Karpas-422 (cell line): ENCODE data around the gene DPYD. TPM values are rescaled to one million over a fixed set of nuclear protein-coding genes. Genes with fewer than 3 reads are reported as not detected.
A peak's percentile ranks its signal among the peaks of the same experiment; 100 is the strongest.

Experiments
- DNase-seq: peaks from one replicate; pipeline ENCODE4 v3.0.0-alpha.2; 2015
- H2AFZ ChIP-seq: fragments of 200-600 bp; sonication (generic); 2 replicates; pipeline ENCODE4 v1.6.1; 2014; ENCODE audit warnings: antibody characterized with exemption, low read length, mixed read lengths
- H3K27ac ChIP-seq: fragments of 200-600 bp; sonication (generic); 2 replicates; pipeline ENCODE4 v1.5.1; 2014; ENCODE audit warnings: mild to moderate bottlenecking, low read length, moderate library complexity
- H3K27me3 ChIP-seq: fragments of 200-600 bp; sonication (generic); 2 replicates; pipeline ENCODE4 v1.6.1; 2014; ENCODE audit warnings: low read length, mixed read lengths
- H3K36me3 ChIP-seq: fragments of 200-600 bp; sonication (generic); 2 replicates; pipeline ENCODE4 v1.6.1; 2014; ENCODE audit warnings: low read length, mixed read lengths; ENCODE audit not compliant: insufficient read depth
- H3K4me1 ChIP-seq: fragments of 200-600 bp; sonication (generic); 2 replicates; pipeline ENCODE4 v1.6.1; 2014; ENCODE audit warnings: mild to moderate bottlenecking, low read length, mixed read lengths
- H3K4me2 ChIP-seq: fragments of 200-600 bp; sonication (generic); 2 replicates; pipeline ENCODE4 v1.6.1; 2014; ENCODE audit warnings: low read length, low read depth, mild to moderate bottlenecking; ENCODE audit not compliant: poor library complexity, severe bottlenecking
- H3K4me3 ChIP-seq: fragments of 200-600 bp; sonication (generic); 2 replicates; pipeline ENCODE4 v1.5.1; 2014; ENCODE audit warnings: mild to moderate bottlenecking, antibody characterized with exemption, low read length, mixed read lengths
- H3K79me2 ChIP-seq: fragments of 200-600 bp; sonication (generic); 2 replicates; pipeline ENCODE4 v1.6.1; 2014; ENCODE audit warnings: mild to moderate bottlenecking, low read length, mixed read lengths
- H3K9ac ChIP-seq: fragments of 200-600 bp; sonication (generic); 2 replicates; pipeline ENCODE4 v1.6.0; 2014; ENCODE audit warnings: low read length
- H3K9me2 ChIP-seq: fragments of 200-600 bp; sonication (generic), shearing (Covaris generic); replicated peaks from 2 replicates; pipeline ENCODE4 v1.6.0; 2014; ENCODE audit warnings: mild to moderate bottlenecking, low read length, moderate library complexity; ENCODE audit not compliant: insufficient read depth
- H3K9me3 ChIP-seq: fragments of 300-700, 200-600 bp; sonication (generic); 2 replicates; pipeline ENCODE4 v1.6.1; 2014; ENCODE audit warnings: low read length, mixed read lengths
- H4K20me1 ChIP-seq: fragments of 200-600 bp; sonication (generic); 2 replicates; pipeline ENCODE4 v1.6.1; 2014; ENCODE audit warnings: mild to moderate bottlenecking, antibody characterized with exemption, low read length, low read depth; ENCODE audit not compliant: insufficient read depth
- total RNA-seq: library from RNA; depleted of rRNA; stranded (reverse); fragments of >200 nt; shearing (Covaris generic); gene quantifications from 2 replicates; pipeline ENCODE4 v1.2.3, GENCODE V29; 2014; ENCODE audit warnings: low replicate concordance

The DPYD gene
- total RNA-seq, 1 experiment from 2014 or later: 59.4 TPM

DNA sequence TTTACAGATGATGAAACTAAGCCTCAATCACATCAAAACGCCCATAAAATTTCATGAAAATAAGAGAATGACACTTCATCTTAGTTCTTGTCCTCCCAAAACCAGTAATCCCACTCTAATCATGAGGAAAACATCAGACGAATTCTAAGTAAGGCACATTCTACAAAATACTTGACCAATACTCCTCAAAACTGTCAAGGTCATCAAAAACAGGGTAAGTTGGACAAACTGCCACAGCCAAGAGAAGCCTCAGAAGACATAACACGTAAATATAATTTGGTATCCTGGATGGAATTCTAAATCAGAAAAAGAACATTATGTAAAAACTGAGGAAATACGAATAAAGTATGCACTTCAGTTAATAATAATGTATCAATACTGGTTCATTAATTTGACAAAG lies 128.2 kb downstream of the DPYD start:
- no peak for DNase-seq
- no peaks in the 10 kb centered on the region for H3K27me3 ChIP-seq

DNA sequence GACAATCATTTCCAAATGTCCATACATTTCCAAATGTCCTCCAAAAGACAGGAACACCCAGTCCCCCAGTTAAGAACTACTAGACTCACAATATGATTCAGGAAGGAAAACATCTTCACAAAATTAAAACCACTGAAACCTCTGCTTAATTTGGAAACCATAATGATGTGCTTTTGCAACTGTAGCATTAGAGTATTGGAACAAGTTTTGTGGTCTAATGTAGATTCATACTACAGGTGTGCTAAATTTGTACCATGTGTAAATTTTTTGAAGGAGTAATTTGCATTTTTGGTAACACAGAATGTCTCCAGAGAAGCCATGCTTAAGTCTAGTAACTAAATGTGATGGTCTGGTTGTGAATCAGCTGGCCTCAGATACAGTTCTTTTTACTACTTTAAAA lies 129.6 kb downstream of the DPYD start:
- Histone ChIP-seq H2AFZ (no peak overlapping the region), H3K9me3 (no peaks in the 10 kb centered on the region), H3K27me3 (no peaks in the 10 kb centered on the region), H4K20me1 (no peaks in the 10 kb centered on the region), H3K4me3 (no peak overlapping the region), H3K27ac (peak overlapping the region; percentile 54; the same call in 1 of the 2 replicates), H3K9ac (no peak overlapping the region), H3K4me1 (peaks cover 42% of the 10 kb centered on the region), H3K36me3 (no peaks in the 10 kb centered on the region), H3K4me2 (peak overlapping the region; percentile 42), H3K79me2 (peaks cover 68% of the 10 kb centered on the region), H3K9me2 (no peaks in the 10 kb centered on the region)
- DNase-seq: no peak

More for the DNA sequence above, 128.2 kb downstream of the DPYD start:
- H2AFZ ChIP-seq: no peak overlapping the region
- peaks cover 71% of the 10 kb centered on the region for H3K79me2 ChIP-seq
- no peak overlapping the region for H3K4me2 ChIP-seq
- no peak overlapping the region for H3K4me3 ChIP-seq
- H3K36me3 ChIP-seq: no peaks in the 10 kb centered on the region
- no peak overlapping the region for H3K27ac ChIP-seq
- no peaks in the 10 kb centered on the region for H3K9me3 ChIP-seq
- peaks cover 38% of the 10 kb centered on the region for H3K4me1 ChIP-seq
- H3K9ac ChIP-seq: no peak overlapping the region
- H3K9me2 ChIP-seq: no peaks in the 10 kb centered on the region
- no peaks in the 10 kb centered on the region for H4K20me1 ChIP-seq

DNA sequence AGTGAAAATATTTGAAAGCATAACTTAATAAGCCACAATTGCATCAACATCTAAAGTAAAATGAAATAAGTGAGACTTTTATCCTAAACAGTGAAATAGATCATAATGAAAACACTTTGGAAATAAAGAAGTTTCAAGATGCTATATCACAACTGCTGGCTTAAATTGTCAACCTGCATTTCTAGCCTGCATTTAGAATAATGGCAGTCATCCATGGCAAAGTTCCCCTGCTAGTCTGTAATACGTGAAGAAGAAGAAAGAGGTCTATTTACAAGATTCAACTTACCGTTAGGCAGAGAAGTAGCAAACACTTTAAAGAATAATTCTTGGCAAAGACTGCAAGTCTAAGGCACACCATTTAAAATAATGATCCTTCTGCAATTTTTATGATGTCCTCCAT lies 133.6 kb downstream of the DPYD start:
- Histone ChIP-seq H3K9me2 (no peaks in the 10 kb centered on the region), H4K20me1 (no peaks in the 10 kb centered on the region), H3K27me3 (no peaks in the 10 kb centered on the region), H3K4me2 (peak overlapping the region; percentile 7), H3K9me3 (no peaks in the 10 kb centered on the region), H3K4me1 (peaks cover 51% of the 10 kb centered on the region), H2AFZ (no peak overlapping the region), H3K27ac (peak overlapping the region; percentile 16; the same call in 1 of the 2 replicates), H3K4me3 (no peak overlapping the region), H3K79me2 (peaks cover 54% of the 10 kb centered on the region), H3K9ac (no peak overlapping the region), H3K36me3 (no peaks in the 10 kb centered on the region)
- no peak for DNase-seq

DNA sequence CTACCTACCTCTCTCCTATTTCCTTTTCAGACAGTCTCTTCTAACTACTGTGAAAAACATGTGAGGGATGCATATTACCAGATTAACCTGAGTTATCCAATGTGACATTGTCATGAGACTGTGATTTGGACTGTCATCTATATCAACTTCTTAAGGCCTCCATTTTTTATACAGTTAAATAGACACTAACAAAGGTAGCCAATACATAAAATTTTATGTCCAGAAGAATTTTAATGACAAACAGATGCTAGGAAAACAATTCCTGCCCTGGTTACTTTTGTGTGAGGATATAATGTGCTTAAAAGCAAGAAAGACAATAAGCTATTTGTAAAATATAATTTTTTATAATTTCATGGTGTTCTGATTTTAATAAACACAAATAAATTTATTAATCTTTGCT lies 136.2 kb downstream of the DPYD start:
- no peak for DNase-seq
- Histone ChIP-seq H3K79me2 (peaks cover 46% of the 10 kb centered on the region), H4K20me1 (no peaks in the 10 kb centered on the region), H3K36me3 (no peaks in the 10 kb centered on the region), H3K9me2 (no peaks in the 10 kb centered on the region), H3K27me3 (no peaks in the 10 kb centered on the region), H3K4me1 (peaks cover 52% of the 10 kb centered on the region), H3K4me3 (no peak overlapping the region), H3K9me3 (no peaks in the 10 kb centered on the region), H2AFZ (no peak overlapping the region), H3K4me2 (no peak overlapping the region), H3K27ac (no peak overlapping the region), H3K9ac (no peak overlapping the region)

DNA sequence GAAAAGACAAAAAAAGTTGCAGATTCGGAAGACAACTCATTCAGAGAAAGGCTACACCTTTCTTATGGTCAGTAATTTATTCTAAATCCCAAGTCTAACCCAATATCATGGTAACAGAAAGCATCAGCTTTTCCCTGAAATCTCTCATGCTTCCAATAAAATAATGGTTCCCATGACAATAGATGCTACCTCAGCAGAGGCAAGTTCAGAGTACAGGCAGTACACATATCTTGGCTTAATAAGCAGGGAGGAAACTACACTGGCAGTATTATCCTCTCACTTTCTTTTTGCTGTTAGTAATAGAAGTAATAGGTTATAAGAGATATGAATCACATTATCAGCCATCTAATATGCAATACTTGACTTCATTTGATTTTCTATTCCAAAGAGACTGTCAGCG lies 137.1 kb downstream of the DPYD start:
- Histone ChIP-seq H3K9ac (no peak overlapping the region), H3K9me2 (no peaks in the 10 kb centered on the region), H2AFZ (no peak overlapping the region), H3K4me2 (no peak overlapping the region), H3K36me3 (no peaks in the 10 kb centered on the region), H4K20me1 (no peaks in the 10 kb centered on the region), H3K4me3 (no peak overlapping the region), H3K4me1 (peaks cover 52% of the 10 kb centered on the region), H3K27ac (no peak overlapping the region), H3K9me3 (no peaks in the 10 kb centered on the region), H3K27me3 (no peaks in the 10 kb centered on the region), H3K79me2 (peaks cover 45% of the 10 kb centered on the region)
- no peak for DNase-seq

DNA sequence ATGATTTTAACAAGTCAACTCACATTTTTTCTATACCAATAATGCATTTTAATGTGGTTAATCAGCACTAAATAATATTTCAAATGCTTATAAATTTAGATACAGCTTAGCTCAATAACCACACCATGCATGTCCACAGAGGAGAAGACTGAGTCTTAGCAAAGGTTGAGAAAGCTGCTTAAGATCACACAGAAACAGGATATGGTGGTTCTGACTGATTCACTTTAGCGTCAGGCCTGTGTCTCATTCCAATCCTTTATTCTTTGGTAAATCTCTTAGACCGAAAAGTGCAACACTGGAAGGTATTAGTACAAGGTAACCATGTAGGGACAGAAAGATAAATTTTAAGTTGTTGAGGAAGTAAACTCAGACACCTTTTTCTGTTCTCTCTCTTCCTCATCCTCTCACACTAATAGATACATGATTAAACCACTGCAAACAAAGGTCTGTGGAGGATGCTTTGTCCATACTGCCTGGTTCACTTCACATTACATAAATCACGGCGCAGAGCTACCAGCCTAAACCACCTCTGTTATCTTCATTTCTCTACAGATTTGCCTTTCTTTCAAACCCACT lies 139.0 kb downstream of the DPYD start:
- H3K27ac ChIP-seq: peak overlapping the region; percentile 67
- H4K20me1 ChIP-seq: no peaks in the 10 kb centered on the region
- no peak overlapping the region for H2AFZ ChIP-seq
- H3K9me2 ChIP-seq: no peaks in the 10 kb centered on the region
- peak; percentile 52 for DNase-seq
- peak overlapping the region; percentile 27 for H3K4me2 ChIP-seq
- H3K9me3 ChIP-seq: no peaks in the 10 kb centered on the region
- 0 out of 2 replicates have a peak overlapping the region, but pooled peaks have one; percentile 5 for H3K4me3 ChIP-seq
- peak overlapping the region; percentile 25; the same call in 1 of the 2 replicates for H3K9ac ChIP-seq
- H3K4me1 ChIP-seq: peaks cover 35% of the 10 kb centered on the region
- no peaks in the 10 kb centered on the region for H3K36me3 ChIP-seq
- H3K27me3 ChIP-seq: no peaks in the 10 kb centered on the region
- H3K79me2 ChIP-seq: peaks cover 27% of the 10 kb centered on the region

DNA sequence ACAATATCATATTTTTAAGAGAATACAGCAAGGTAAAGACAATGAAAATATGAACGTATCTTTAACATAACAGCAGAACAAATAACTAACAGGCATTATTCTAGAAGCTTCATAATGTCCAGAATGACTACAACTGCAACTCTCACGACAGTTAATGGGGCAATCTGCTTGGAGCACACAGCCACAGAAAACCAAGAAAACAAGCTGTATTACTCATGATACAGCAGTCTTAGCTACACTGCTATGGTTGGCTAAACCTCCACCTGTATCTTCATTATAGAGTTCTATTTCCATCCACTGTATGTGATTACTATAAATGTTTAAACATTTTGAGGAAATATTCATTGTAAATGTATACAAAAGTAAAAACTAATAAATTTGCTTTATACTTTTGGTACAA lies 139.9 kb downstream of the DPYD start:
- Histone ChIP-seq H3K4me3 (no peak overlapping the region), H3K9ac (no peak overlapping the region), H4K20me1 (no peaks in the 10 kb centered on the region), H3K27ac (0 out of 2 replicates have a peak overlapping the region, but pooled peaks have one; percentile 67), H3K27me3 (no peaks in the 10 kb centered on the region), H3K4me2 (no peak overlapping the region), H3K9me2 (no peaks in the 10 kb centered on the region), H3K36me3 (no peaks in the 10 kb centered on the region), H2AFZ (no peak overlapping the region), H3K4me1 (peaks cover 30% of the 10 kb centered on the region), H3K9me3 (no peaks in the 10 kb centered on the region), H3K79me2 (peaks cover 30% of the 10 kb centered on the region)
- DNase-seq: no peak

DNA sequence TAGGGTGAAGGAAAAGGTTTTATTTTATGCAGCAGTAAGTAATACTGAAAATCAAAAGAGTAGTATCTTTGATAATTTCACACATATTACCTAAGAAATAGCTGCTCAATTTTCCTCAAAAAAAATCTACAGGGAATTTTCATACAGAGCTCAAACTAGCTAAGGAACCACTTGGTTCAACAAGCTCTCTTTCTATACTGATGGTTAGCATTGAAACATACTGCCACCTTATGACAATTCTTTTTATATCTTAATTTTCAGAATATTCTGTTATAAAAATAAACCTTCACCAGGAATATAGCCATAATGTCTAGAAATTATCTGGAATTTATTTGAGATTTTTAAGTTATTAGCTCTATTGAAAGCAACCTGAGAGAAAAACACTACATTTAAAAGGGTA lies 142.1 kb downstream of the DPYD start:
- DNase-seq: no peak
- Histone ChIP-seq H3K27ac (no peak overlapping the region), H3K36me3 (no peaks in the 10 kb centered on the region), H3K9me3 (no peaks in the 10 kb centered on the region), H3K4me3 (no peak overlapping the region), H3K4me1 (peaks cover 28% of the 10 kb centered on the region), H3K9ac (no peak overlapping the region), H3K4me2 (no peak overlapping the region), H2AFZ (no peak overlapping the region), H3K79me2 (peaks cover 27% of the 10 kb centered on the region), H4K20me1 (no peaks in the 10 kb centered on the region), H3K27me3 (no peaks in the 10 kb centered on the region), H3K9me2 (no peaks in the 10 kb centered on the region)
